Measurements from ENCODE around the gene NACC2.

Gene NACC2

GRCh38 chr9:136092741-136093140 is 2.3 kb downstream of the NACC2 start:
- no peak for DNase-seq (ENCODE audit: low read depth)

- no peak for DNase-seq (ENCODE audit: low read depth)
Measured at GRCh38 chr9:136092353-136092650, 2.8 kb downstream of the NACC2 start.

- DNase-seq (ENCODE audit: low read depth): no peak
Measured at GRCh38 chr9:136091582-136092352, 3.3 kb downstream of the NACC2 start.

GRCh38 chr9:136090768-136091581 is 4.1 kb downstream of the NACC2 start:
- DNase-seq (ENCODE audit: low read depth): no peak

GRCh38 chr9:136090056-136090735 is 4.9 kb downstream of the NACC2 start:
- no peak for DNase-seq (ENCODE audit: low read depth)

- DNase-seq (ENCODE audit: low read depth): no peak
Measured at GRCh38 chr9:136089697-136090045, 5.4 kb downstream of the NACC2 start.

- no peak for DNase-seq (ENCODE audit: low read depth)
Measured at GRCh38 chr9:136088939-136089696, 6.0 kb downstream of the NACC2 start.

GRCh38 chr9:136088481-136088938 is 6.6 kb downstream of the NACC2 start:
- no peak for DNase-seq (ENCODE audit: low read depth)

- DNase-seq (ENCODE audit: low read depth): no peak
Measured at GRCh38 chr9:136087741-136088480, 7.2 kb downstream of the NACC2 start.

- no peak for DNase-seq (ENCODE audit: low read depth)
Measured at GRCh38 chr9:136086951-136087740, 7.9 kb downstream of the NACC2 start.

- DNase-seq (ENCODE audit: low read depth): no peak
Measured at GRCh38 chr9:136086213-136086881, 8.7 kb downstream of the NACC2 start.

GRCh38 chr9:136085815-136086212 is 9.3 kb downstream of the NACC2 start:
- DNase-seq (ENCODE audit: low read depth): no peak

- DNase-seq (ENCODE audit: low read depth): no peak
Measured at GRCh38 chr9:136084063-136084944, 10.8 kb downstream of the NACC2 start.

- no peak for DNase-seq (ENCODE audit: low read depth)
Measured at GRCh38 chr9:136083558-136084062, 11.5 kb downstream of the NACC2 start.

GRCh38 chr9:136082496-136083361 is 12.4 kb downstream of the NACC2 start:
- DNase-seq (ENCODE audit: low read depth): no peak

GRCh38 chr9:136081826-136082495 is 13.1 kb downstream of the NACC2 start:
- no peak for DNase-seq (ENCODE audit: low read depth)

GRCh38 chr9:136081113-136081825 is 13.8 kb downstream of the NACC2 start:
- no peak for DNase-seq (ENCODE audit: low read depth)

Measured in stromal cell of bone marrow (primary cell).